NCI-H2196 (cell line): Measurements from ENCODE around the gene PDE3B.
"Not testable (repeated sequence)": the region's sequence is repeated elsewhere in the genome, so short reads cannot be mapped to it uniquely, and the experiment has no call there.

Experiments
- DNase-seq: peaks from one replicate; lab custom pipeline; 2025; ENCODE audit not compliant: unreplicated experiment; lab: John Stamatoyannopoulos, UW

Gene PDE3B

GRCh38 chr11:14875163-14875562 is 231.6 kb downstream of the PDE3B start:
- no peak for DNase-seq

GRCh38 chr11:14881576-14882193 is 238.1 kb downstream of the PDE3B start:
- DNase-seq = no peak

GRCh38 chr11:14882196-14882595 is 238.6 kb downstream of the PDE3B start:
- no peak for DNase-seq

GRCh38 chr11:14883683-14884082 is 240.1 kb downstream of the PDE3B start:
- DNase-seq = not testable (repeated sequence)

GRCh38 chr11:14884667-14885273 is 241.2 kb downstream of the PDE3B start:
- no peak for DNase-seq

- DNase-seq = no peak
These were observed 242.9 kb downstream of the PDE3B start for GRCh38 chr11:14886513-14886912.

- DNase-seq = peak; percentile 89
These were observed 247.8 kb downstream of the PDE3B start for GRCh38 chr11:14891143-14892035.

- DNase-seq = peak; percentile 97
These were observed 248.5 kb downstream of the PDE3B start, which contains the start of gene CYP2R1 for GRCh38 chr11:14892036-14892556. Gene CYP2R1, minus strand, starts transcription at chr11:14892231. Its CDS starts 26 bp downstream, at chr11:14892205.

GRCh38 chr11:14892577-14892976 is 249.0 kb downstream of the PDE3B start:
- no peak for DNase-seq

- DNase-seq = no peak
These were observed 251.3 kb downstream of the PDE3B start for GRCh38 chr11:14894657-14895598.

GRCh38 chr11:14898355-14898754 is 254.8 kb downstream of the PDE3B start:
- no peak for DNase-seq

GRCh38 chr11:14898906-14899305 is 255.3 kb downstream of the PDE3B start:
- DNase-seq = no peak

- DNase-seq = no peak
These were observed 259.2 kb downstream of the PDE3B start for GRCh38 chr11:14902650-14903350.

GRCh38 chr11:14904745-14905103 is 261.1 kb downstream of the PDE3B start:
- DNase-seq = no peak

- no peak for DNase-seq
These were observed 261.8 kb downstream of the PDE3B start for GRCh38 chr11:14905104-14906033.

- no peak for DNase-seq
These were observed 263.0 kb downstream of the PDE3B start for GRCh38 chr11:14906578-14906977.

GRCh38 chr11:14906993-14907392 is 263.4 kb downstream of the PDE3B start:
- no peak for DNase-seq

- DNase-seq = peak; percentile 82
These were observed 264.0 kb downstream of the PDE3B start for GRCh38 chr11:14907411-14908213.
